ENCODE measurements around the gene FCRLB. TPM values are rescaled to one million over a fixed set of nuclear protein-coding genes. Genes with fewer than 3 reads are reported as not detected.

The FCRLB gene
- total RNA-seq, 2 donors from 2014 or later: 0.68 TPM; not detected in 1

DNA sequence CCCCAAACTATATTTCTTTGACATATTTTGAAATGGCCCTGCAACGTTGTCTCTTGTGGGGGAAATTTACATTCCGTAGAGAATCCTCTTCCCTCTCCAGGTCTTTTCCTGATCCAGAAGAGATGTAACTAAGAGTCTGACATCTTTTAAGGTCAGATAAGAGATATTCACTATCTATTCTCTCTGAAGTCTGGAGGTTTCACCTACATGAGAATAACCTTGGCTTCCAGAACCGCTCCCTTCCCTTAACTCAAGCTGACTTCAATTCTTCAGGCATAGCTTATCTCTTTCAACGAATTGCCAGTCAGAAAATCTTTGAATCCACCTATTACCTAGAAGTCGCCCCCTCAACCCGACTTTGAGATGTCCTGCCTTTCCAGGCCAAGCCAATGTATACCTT is 9.9 kb downstream of the FCRLB start:
- ATAC-seq (ENCODE audit: insufficient number of reproducible peaks, low FRiP score, low read depth): no peak
- TF ChIP-seq, protein P1, sequence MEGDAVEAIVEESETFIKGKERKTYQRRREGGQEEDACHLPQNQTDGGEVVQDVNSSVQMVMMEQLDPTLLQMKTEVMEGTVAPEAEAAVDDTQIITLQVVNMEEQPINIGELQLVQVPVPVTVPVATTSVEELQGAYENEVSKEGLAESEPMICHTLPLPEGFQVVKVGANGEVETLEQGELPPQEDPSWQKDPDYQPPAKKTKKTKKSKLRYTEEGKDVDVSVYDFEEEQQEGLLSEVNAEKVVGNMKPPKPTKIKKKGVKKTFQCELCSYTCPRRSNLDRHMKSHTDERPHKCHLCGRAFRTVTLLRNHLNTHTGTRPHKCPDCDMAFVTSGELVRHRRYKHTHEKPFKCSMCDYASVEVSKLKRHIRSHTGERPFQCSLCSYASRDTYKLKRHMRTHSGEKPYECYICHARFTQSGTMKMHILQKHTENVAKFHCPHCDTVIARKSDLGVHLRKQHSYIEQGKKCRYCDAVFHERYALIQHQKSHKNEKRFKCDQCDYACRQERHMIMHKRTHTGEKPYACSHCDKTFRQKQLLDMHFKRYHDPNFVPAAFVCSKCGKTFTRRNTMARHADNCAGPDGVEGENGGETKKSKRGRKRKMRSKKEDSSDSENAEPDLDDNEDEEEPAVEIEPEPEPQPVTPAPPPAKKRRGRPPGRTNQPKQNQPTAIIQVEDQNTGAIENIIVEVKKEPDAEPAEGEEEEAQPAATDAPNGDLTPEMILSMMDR (IDR thresholded peaks at IDR 0.05): no peak
- no peaks in the 10 kb centered on the region for H3K36me3 ChIP-seq

DNA sequence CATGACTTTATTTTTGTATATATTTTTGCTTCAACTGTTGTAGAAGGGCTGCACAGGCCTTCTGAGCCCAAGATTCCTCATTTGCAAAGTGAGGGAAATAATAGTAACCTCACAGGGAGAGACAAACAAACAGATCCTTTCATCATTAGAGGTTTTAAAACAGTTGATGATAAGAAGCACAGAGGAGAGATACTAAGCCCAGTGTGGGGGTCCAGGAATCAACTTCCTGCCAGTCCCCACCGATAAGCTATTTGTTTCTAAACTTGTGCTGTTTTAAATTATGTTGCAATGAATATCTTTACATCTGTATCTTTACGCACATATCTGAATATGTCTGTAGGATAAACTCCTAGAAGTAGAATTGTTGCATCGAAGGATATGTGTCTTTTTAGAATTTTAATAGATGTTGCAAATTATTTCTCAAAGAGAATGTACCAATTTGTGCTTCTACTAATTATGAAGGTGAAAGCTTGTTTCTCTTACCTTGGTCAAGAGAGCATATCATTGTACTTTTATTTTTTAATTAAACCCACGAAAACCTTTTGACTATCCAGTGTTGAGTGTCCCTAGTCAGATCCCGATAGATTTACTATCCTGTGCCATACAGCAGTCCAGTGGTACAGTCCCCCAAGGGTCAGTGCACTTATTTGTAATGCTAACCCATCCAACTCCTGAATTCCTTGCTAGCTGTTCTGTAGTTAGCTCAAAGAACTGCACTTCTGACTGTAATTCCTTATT is 10.8 kb downstream of the FCRLB start:
- no peaks in the 10 kb centered on the region for H3K9me3 ChIP-seq
- H3K36me3 ChIP-seq: no peaks in the 10 kb centered on the region
- DNase-seq (ENCODE audit: low spot score): no peak
- H3K4me1 ChIP-seq (ENCODE audit: control insufficient read depth in 1 of 2, low read depth in 2 of 2): peaks cover 0 to 6% of the 10 kb centered on the region in 2 donors
- TF ChIP-seq, protein P1 (IDR thresholded peaks at IDR 0.05): no peak
- ATAC-seq (ENCODE audit: insufficient number of reproducible peaks, low FRiP score, low read depth): no peak
- no peak overlapping the region for H3K4me3 ChIP-seq
- H3K27me3 ChIP-seq (replicated peaks; ENCODE audit: insufficient read depth): no peaks in the 10 kb centered on the region
- no peak overlapping the region for H3K27ac ChIP-seq

More for the DNA sequence above, 9.9 kb downstream of the FCRLB start:
- Histone ChIP-seq H3K27ac (no peak overlapping the region), H3K4me1 (ENCODE audit: control insufficient read depth in 1 of 2, low read depth in 2 of 2) (peaks cover 0 to 6% of the 10 kb centered on the region in 2 donors), H3K9me3 (no peaks in the 10 kb centered on the region), H3K27me3 (replicated peaks; ENCODE audit: insufficient read depth) (no peaks in the 10 kb centered on the region), H3K4me3 (no peak overlapping the region)
- DNase-seq (ENCODE audit: low spot score): no peak

DNA sequence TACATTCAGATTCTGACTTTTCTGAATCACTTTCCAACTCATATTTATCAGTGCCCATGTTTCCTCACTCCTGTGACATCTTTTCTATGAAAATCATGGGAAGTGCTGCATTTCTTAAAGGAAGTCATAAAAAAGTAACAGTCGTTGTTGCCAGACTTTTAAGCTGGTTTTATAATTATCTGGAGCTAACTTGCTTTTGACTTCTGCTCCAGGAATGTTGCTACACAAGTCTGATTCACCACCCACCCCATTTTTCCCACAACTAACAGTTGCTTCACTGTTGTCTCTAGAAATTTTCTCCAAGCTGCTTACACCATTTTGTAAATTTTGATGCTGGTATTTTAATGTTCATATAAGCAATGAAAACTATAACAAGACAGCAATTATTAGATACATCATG is 12.2 kb downstream of the FCRLB start:
- Histone ChIP-seq H3K36me3 (no peaks in the 10 kb centered on the region), H3K9me3 (no peaks in the 10 kb centered on the region), H3K4me3 (no peak overlapping the region), H3K27me3 (replicated peaks; ENCODE audit: insufficient read depth) (no peaks in the 10 kb centered on the region), H3K4me1 (ENCODE audit: control insufficient read depth in 1 of 2, low read depth in 2 of 2) (no peaks in the 10 kb centered on the region), H3K27ac (no peak overlapping the region)
- TF ChIP-seq, protein P1 (IDR thresholded peaks at IDR 0.05): no peak
- ATAC-seq (ENCODE audit: insufficient number of reproducible peaks, low FRiP score, low read depth) (no peak), DNase-seq (ENCODE audit: low spot score) (no peak)

DNA sequence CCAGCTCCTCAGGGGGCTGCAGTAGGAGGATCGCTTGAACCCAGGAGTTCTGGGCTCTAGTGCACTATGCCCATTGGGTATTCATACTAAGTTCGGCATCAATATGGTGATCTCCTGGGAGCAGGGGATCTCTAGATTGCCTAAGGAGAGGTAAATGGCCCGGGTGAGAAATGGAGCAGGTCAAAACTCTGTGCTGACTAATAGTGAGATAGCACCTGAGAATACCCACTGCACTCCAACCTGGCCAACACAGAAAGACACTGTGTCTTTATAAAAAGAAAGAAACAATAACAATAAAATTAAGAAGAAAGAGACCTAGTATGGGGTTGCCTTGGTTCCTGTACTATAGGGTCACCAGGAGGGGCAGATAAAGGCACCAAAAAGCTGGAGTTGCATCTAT is 14.5 kb downstream of the FCRLB start:
- H3K27me3 ChIP-seq (replicated peaks; ENCODE audit: insufficient read depth): no peaks in the 10 kb centered on the region
- no peaks in the 10 kb centered on the region for H3K9me3 ChIP-seq
- H3K4me1 ChIP-seq (ENCODE audit: control insufficient read depth in 1 of 2, low read depth in 2 of 2): no peaks in the 10 kb centered on the region
- H3K4me3 ChIP-seq: no peak overlapping the region
- TF ChIP-seq, protein P1 (IDR thresholded peaks at IDR 0.05): no peak
- H3K27ac ChIP-seq: no peak overlapping the region
- H3K36me3 ChIP-seq: no peaks in the 10 kb centered on the region
- DNase-seq (ENCODE audit: low spot score) (no peak), ATAC-seq (ENCODE audit: insufficient number of reproducible peaks, low FRiP score, low read depth) (no peak)

DNA sequence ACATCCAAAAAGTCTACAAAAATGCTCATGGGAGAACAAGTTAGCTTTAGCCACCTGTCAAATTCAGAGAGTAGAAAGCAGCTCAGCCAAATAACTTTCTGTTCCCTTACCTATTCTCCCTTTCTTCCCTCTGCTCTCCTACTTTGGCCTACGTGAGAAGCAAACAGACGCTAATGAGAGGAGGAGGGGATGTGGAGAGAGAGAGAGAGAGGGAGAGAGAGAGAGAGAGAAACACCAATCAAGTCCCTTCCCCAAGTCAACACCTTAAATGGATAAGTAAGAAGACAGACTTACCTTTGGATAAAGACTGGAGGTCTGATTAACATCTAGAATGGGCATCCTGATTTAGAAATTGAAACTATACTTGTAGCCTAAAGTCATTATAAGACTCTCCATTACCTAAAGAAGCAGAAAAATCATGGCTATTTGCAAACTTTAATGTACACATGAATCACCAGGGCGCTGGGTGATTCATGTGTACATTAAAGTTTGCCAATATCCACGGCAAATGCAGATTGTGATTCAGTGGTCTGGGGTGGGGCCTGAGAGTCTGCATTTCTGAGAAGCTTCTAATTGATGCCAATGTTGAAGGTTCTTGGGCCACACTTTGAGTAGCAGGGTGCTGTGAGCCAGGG is 15.1 kb downstream of the FCRLB start:
- no peaks in the 10 kb centered on the region for H3K36me3 ChIP-seq
- no peak for ATAC-seq (ENCODE audit: insufficient number of reproducible peaks, low FRiP score, low read depth)
- DNase-seq (ENCODE audit: low spot score): no peak
- H3K27me3 ChIP-seq (replicated peaks; ENCODE audit: insufficient read depth): no peaks in the 10 kb centered on the region
- no peaks in the 10 kb centered on the region for H3K9me3 ChIP-seq
- TF ChIP-seq, protein P1 (IDR thresholded peaks at IDR 0.05): no peak
- H3K4me1 ChIP-seq (ENCODE audit: control insufficient read depth in 1 of 2, low read depth in 2 of 2): no peaks in the 10 kb centered on the region
- no peak overlapping the region for H3K27ac ChIP-seq
- H3K4me3 ChIP-seq: no peak overlapping the region
